Fibroblast of skin of left quadriceps (primary cell): ENCODE data around the gene TSPAN14.
"Not testable (repeated sequence)": the region's sequence is repeated elsewhere in the genome, so short reads cannot be mapped to it uniquely, and the experiment has no call there.

Experiments
- DNase-seq, 2 experiments: peaks; one replicate each; pipeline ENCODE4 v3.0.0-alpha.2; 2013; ENCODE audit warnings: low read depth in 2 of 2

The TSPAN14 gene

GRCh38 chr10:80524190-80524909 lies 70.2 kb downstream of the TSPAN14 start:
- no peak for DNase-seq

- DNase-seq = no peak
Observed at GRCh38 chr10:80526218-80526617, 72.1 kb downstream of the TSPAN14 start.

GRCh38 chr10:80526742-80527141 lies 72.6 kb downstream of the TSPAN14 start:
- DNase-seq = no peak

- no peak for DNase-seq
Observed at GRCh38 chr10:80528185-80528700, 74.1 kb downstream of the TSPAN14 start.

GRCh38 chr10:80528901-80529300 lies 74.8 kb downstream of the TSPAN14 start:
- DNase-seq = no peak

- DNase-seq = no peak
Observed at GRCh38 chr10:80529604-80530003, 75.5 kb downstream of the TSPAN14 start.

GRCh38 chr10:80530251-80530650 lies 76.1 kb downstream of the TSPAN14 start:
- DNase-seq = no peak

GRCh38 chr10:80530816-80531215 lies 76.7 kb downstream of the TSPAN14 start:
- no peak for DNase-seq

- no peak for DNase-seq
Observed at GRCh38 chr10:80532571-80532970, 78.5 kb downstream of the TSPAN14 start.

- DNase-seq = not testable (repeated sequence)
Observed at GRCh38 chr10:80534059-80534458, 79.9 kb downstream of the TSPAN14 start.

GRCh38 chr10:80534646-80535045 lies 80.5 kb downstream of the TSPAN14 start:
- not testable (repeated sequence) for DNase-seq

- peak; percentile 2 to 7 for DNase-seq
Observed at GRCh38 chr10:80535671-80536360, 81.7 kb downstream of the TSPAN14 start.

- DNase-seq = no peak
Observed at GRCh38 chr10:80536361-80536835, 82.3 kb downstream of the TSPAN14 start.

GRCh38 chr10:80537086-80537735 lies 83.1 kb downstream of the TSPAN14 start:
- no peak for DNase-seq

- no peak for DNase-seq
Observed at GRCh38 chr10:80537736-80538480, 83.8 kb downstream of the TSPAN14 start, which contains the start of gene SH2D4B. Gene SH2D4B, plus strand, starts transcription at chr10:80537902. Its CDS starts 430 bp downstream, at chr10:80538332.

- DNase-seq = no peak
Observed at GRCh38 chr10:80538481-80539185, 84.5 kb downstream of the TSPAN14 start.

- no peak for DNase-seq
Observed at GRCh38 chr10:80539421-80540031, 85.4 kb downstream of the TSPAN14 start.

- DNase-seq = no peak
Observed at GRCh38 chr10:80540136-80540535, 86.0 kb downstream of the TSPAN14 start.

GRCh38 chr10:80540618-80540980 lies 86.5 kb downstream of the TSPAN14 start:
- DNase-seq = no peak

- no peak for DNase-seq
Observed at GRCh38 chr10:80540981-80541750, 87.1 kb downstream of the TSPAN14 start.
